Measurements from ENCODE around the gene ACSL4.

Gene ACSL4

DNA sequence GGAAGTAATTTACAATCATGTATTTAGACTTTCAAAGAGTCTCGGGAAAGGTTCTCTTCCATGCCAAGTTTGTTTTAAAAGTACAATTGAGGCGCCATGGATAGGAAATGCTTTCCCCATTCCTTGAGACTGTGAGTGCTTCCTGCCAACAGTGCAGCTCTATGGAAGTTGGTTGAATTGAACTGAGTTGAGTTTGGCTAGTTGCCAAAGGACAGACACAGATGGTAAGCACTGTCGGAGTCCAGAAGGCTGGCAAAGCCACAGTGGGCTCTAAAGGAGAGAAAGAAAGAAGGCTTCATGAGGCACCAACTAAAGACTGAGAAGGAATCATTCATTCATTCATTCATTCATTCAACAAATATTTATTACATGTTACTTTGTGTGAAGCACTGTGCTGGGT is 103.7 kb downstream of the ACSL4 start:
- TF ChIP-seq, protein P1, sequence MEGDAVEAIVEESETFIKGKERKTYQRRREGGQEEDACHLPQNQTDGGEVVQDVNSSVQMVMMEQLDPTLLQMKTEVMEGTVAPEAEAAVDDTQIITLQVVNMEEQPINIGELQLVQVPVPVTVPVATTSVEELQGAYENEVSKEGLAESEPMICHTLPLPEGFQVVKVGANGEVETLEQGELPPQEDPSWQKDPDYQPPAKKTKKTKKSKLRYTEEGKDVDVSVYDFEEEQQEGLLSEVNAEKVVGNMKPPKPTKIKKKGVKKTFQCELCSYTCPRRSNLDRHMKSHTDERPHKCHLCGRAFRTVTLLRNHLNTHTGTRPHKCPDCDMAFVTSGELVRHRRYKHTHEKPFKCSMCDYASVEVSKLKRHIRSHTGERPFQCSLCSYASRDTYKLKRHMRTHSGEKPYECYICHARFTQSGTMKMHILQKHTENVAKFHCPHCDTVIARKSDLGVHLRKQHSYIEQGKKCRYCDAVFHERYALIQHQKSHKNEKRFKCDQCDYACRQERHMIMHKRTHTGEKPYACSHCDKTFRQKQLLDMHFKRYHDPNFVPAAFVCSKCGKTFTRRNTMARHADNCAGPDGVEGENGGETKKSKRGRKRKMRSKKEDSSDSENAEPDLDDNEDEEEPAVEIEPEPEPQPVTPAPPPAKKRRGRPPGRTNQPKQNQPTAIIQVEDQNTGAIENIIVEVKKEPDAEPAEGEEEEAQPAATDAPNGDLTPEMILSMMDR (IDR thresholded peaks at IDR 0.05; ENCODE audit: low read depth, low read length) = no peak

DNA sequence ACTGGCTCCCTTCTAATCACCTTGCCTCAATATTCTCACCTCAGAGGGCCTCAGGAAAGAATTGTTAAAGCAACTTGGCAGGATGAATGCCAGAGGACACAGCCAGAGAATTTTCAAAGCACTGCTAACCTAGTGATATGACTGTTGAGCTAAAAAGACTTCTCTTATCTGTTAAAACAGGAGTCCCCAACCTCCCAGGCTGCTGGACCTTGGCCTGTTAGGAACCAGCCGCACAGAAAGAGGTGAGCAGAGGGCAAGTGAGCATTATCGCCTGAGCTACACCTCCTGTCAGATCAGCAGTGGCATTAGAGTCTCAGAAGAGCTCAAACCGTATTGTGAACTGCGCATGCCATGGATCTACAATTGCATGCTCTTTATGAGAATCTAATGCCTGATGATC is 106.4 kb downstream of the ACSL4 start:
- TF ChIP-seq, protein P1 (IDR thresholded peaks at IDR 0.05; ENCODE audit: low read depth, low read length) = no peak
- H3K4me3 ChIP-seq (ENCODE audit: low read depth, low read length) = no peak overlapping the region

More for the DNA sequence above, 103.7 kb downstream of the ACSL4 start:
- no peak overlapping the region for H3K4me3 ChIP-seq (ENCODE audit: low read depth, low read length)

DNA sequence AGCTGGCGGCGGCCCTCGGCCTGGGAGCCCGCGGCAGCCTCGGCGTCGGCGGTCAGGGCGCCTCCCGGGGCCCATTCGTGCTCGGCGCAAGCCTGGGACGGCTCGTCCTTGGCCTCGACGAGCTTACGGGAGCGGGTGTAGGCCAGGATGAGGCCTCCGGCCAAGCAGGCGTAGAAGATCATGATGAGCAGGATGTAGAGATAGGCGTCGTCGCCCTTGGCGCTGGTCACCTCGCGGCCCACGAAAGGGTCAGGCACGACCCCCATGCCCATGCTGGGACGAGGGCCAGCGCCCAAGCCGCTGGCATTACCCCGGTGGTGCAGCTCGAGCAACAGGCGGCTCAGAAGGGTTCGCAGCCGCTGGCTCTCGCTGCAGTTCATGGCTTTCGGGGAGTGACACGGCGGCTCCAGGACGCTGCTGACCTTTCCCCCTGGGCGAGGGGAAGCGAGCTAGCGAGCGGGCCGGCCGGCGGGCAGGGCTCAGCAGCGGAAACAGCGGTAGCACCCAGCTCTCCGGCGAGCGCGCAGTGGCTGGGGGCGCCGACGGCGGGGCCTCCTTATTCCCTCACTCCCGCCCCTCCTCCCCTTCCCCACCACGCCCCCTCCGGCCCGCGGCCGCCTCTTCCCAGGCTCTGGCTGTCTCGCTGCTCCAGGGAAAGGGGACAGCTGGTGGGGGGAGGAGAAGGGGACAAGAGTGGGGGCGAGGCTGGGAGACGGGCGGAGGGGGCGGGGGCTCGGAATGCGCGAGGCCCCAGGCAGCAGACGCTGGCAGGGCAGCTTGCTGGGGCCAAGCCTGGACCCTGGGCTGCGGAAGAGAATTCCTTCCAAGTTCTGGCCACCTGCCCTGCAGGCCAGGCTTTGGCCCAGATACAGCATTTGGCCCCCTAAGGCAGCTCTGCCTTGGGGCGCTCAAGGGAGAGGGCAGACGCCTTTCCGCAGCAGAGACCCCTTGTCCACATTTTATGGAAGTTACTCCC is 108.1 kb downstream of the ACSL4 start, which contains the start of gene KCNE5:
Gene KCNE5, minus strand, starts transcription at position 532 of the 976 bp plus-strand sequence. Its CDS starts 152 bp downstream, at position 380.
- TF ChIP-seq, protein P1 (IDR thresholded peaks at IDR 0.05; ENCODE audit: low read depth, low read length) = no peak
- H3K4me3 ChIP-seq (ENCODE audit: low read depth, low read length) = no peak within 1 kb of the TSS

DNA sequence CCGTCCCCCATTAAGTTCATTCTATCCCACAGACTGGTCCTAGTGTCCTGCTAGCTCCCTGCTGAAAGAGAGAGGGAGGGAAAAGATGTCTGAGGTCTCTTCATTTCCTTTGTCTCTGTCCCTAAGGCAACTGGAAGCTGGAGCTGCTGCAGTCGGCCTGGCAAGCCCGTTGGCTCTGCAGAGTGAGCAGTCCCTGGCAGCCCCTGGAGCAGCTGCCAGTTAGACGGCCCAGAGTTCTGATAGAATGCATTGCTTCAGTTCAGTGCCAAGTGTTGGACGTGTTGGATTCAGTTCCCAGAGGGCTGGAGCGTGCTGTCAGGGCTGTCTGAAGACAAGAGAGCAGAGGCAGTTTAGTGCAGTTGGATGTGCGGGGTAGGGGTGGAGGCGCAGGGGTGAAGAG is 109.1 kb downstream of the ACSL4 start:
- TF ChIP-seq, protein P1 (IDR thresholded peaks at IDR 0.05; ENCODE audit: low read depth, low read length) = no peak
- no peak overlapping the region for H3K4me3 ChIP-seq (ENCODE audit: low read depth, low read length)

DNA sequence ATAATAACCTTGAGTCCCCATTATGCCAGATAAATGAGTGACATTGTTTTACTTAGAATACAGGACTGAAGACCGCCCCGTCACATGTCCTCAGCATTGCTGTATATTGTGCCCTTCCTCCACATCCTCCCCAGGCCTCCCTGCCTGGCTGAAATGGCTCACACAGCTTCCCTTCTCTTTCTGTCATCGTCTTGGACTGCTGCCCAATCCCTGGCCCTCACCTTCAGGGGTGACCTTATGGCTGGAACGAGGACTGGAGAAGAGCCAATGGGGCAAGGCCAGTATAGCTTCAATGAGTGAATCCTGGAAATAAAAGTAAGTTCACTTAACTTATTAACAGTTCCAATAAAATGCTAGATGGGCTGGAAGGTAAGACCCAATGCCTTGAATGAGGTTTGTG is 110.8 kb downstream of the ACSL4 start:
- H3K4me3 ChIP-seq (ENCODE audit: low read depth, low read length) = no peak overlapping the region
- TF ChIP-seq, protein P1 (IDR thresholded peaks at IDR 0.05; ENCODE audit: low read depth, low read length) = no peak

DNA sequence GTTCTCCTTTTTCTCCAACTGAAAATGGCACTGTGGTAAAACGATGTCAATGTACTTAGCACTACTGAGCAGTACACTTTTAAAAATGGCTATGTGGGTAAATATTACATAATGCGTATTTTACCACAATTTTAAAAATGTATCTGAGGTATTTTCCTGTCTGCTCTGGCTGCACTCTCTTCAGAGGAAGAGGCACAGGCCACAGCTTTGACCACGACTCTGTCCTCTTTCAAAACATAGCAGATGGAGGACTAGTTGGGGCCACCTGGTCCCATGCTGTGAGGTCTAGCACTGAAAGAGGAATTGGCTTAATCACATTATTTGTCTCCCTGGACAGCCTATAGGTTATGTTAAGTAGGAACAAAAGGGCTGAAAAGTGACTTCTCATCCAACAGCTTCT is 113.3 kb downstream of the ACSL4 start:
- H3K4me3 ChIP-seq (ENCODE audit: low read depth, low read length) = no peak overlapping the region
- TF ChIP-seq, protein P1 (IDR thresholded peaks at IDR 0.05; ENCODE audit: low read depth, low read length) = no peak

DNA sequence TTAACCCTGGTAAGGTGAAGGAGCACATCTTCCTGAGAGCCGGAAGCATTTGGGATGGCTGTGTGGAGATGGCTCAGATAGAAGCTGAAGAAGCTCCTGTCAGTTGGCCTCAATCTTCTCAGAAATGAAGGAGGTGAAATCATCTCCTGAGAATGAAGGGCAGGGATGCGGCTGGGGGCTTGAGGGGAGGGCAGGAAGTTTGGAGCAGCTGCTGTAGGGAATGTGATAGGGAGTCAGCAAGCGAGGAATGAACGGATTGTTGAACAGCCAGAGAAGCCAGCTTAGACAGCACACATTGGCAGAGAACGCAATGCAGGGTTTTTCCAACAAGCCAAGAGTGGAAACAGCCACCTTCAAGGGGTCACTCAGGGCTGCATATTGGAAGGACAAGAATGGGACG is 118.1 kb downstream of the ACSL4 start:
- no peak overlapping the region for H3K4me3 ChIP-seq (ENCODE audit: low read depth, low read length)
- TF ChIP-seq, protein P1 (IDR thresholded peaks at IDR 0.05; ENCODE audit: low read depth, low read length) = no peak
